GM19463 (cell line): ENCODE data around the gene CAMSAP1.

Source experiments
- ATAC-seq: cut with Tn5 transposase; IDR thresholded peaks from one replicate; pipeline ENCODE4 v1.9.1; 2021; ENCODE audit warnings: mild to moderate bottlenecking, moderate library complexity; ENCODE audit not compliant: unreplicated experiment

Gene CAMSAP1

DNA sequence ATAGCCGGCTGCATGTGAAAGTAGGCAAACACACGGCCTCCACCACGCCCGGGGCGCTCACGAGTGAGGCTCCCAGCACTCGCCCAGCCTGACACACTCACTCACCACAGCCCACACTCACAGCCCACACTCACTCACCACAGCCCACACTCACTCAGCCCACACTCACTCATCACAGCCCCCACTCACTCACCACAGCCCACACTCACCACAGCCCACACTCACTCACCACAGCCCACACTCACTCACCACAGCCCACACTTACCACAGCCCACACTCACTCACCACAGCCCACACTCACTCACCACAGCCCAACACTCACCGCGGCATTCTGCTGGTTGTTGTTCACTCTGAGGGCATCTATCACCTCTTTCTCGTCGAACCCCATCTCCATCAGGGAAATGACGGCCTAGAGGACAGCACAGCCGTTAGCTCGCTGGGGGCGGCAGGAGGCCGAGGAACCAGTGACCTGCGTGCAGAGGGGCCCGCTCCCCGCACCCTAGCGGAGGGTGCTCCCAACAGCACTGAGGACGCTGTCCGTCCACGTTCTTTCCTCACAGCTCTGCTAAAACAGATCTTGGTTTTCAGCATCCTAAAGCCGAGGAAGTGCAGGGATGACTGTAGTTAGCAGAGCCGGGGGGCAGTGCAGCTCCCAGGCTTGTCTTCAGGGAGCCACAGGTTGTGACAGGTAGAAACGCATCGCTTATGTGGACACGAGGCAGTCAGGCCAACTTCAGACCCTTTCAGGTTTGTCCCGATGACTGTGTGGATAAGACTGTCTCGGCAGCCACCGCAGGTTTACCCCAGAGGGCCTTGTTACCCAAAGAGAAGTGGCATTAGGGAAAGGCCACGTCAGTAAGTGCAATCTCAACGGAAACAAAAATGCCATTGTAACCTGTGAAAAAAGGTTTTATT is 32.3 kb upstream of the CAMSAP1 start:
- ATAC-seq: no peak

DNA sequence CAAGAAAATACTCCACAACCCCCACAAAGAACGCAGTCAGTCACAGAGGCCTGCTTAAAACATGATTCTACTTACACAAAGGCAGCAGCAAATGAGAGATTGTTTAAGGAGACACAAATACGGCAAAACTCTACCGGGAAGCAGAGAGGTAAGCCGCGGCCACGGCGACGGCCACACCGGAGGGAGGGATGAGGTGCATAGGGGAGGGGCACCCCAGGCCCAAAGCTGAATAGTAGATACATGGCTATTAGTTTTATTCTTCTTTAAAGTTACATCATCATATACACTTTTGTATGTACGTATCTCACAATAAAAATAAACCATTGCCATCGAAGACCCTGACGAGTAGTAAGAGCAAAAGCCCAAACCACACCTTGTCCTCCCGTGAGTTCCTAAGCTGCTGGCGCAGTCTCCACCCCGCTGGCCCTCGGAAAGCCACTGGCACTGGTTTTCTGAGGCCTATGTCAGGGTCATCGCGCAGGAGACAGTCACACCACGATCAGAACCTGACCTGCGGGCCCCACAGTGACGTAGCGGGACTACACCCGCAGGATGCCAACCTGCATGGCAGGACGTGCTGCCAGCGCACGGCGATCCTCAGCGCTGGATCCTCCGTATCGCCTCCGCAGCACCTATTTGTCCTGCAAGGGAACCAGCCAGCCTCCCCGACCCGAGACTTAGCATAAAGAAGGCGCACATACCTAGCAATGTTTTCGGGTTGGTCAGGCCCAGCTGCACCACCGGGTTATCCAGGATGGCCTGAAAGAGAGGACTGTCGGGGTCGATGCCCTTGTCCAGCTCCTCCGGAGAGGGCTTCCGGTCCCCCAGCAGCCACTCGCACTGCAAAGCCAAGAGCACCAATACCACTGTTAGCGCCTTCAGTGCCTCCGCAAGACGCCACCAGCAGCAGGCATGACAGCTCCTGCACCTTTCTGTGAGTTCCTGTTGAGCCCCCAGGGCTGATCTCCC is 30.5 kb upstream of the CAMSAP1 start:
- no peak for ATAC-seq

- ATAC-seq: no peak
These were observed 25.8 kb upstream of the CAMSAP1 start for GRCh38 chr9:135933114-135933513.

DNA sequence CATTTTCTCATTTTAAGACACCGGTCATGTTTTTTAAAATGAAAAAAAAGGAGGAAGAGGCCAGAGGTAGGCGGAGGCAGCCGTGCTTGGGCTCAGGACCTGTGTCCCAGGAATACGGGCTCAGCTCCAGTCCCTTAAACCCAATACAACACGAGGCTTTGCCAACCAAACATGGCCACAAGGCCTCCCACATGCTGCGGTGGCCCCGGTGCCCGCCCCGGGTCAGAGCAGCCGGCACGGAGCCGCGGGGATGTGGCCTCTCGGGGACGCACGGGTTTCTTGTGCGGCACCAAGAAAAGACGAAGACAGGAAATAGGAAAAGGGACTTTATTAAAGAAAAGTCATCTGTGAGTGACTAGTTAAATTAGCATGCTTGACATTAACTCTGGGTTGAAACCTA is 25.3 kb upstream of the CAMSAP1 start:
- ATAC-seq: no peak

DNA sequence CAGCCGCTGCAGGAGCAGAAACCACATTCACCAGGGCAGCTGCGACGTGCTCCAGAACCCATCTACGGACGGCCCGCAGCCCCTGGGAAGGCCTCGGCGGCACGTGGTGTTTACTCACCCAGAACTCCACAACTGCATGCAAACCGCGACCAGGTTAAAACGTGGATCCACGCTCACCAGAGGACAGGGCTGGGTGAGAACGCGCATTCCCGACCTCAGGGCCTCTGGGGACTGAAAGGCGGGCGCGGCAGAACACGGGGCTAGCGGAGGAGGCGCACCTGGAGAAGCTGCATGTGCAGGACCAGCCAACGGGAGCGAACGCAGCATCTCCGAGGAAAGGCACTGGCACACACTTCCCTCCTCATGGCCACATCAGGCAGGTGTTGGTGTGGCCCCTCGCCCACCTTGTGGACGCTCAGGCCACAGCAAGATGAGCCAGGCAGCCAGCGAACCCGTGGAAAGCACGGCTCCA is 24.0 kb upstream of the CAMSAP1 start:
- no peak for ATAC-seq

DNA sequence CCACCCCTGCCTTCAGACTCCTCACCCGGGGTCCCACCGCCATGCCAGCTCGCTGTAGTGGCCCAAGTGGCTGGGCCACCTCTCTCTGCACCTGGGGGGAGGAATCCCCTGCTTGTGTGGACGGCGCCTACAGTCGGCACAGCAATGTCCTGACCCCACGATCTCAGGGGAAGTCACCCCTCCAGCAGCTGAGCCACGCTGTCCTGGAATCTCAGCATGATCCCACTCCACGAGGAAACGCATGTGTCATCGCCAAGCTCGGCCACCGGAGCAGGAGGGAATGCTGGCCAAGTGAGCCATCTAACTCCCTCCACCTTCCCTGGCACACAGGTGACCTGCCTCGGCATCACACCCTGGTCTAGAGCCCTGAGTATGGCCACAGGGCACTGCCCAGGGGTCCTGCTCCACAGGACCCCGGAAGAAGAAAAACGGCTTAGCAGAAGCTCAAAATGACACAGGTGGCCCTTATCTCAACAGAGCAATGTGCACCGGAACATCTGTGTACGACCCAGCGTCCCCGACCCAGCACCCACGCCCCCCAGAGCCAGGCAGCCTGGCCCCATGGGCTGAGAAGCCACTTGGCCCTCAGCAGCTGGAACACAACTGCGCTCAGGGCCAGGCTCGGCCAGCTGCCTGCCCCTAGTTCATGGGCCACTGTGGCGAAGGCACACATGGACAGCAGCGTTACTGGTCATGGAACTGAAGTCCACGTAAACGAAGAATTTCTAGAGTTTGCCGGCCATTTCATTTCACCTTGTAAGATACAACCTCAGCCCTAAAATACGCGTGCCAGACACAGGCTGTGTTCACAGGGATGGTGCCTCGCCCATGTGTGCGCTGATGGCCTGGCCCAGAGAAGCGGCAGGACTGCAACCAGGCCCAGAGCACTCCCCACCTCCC is 23.4 kb upstream of the CAMSAP1 start:
- ATAC-seq: no peak

- ATAC-seq: no peak
These were observed 22.5 kb upstream of the CAMSAP1 start for GRCh38 chr9:135929656-135930445.

DNA sequence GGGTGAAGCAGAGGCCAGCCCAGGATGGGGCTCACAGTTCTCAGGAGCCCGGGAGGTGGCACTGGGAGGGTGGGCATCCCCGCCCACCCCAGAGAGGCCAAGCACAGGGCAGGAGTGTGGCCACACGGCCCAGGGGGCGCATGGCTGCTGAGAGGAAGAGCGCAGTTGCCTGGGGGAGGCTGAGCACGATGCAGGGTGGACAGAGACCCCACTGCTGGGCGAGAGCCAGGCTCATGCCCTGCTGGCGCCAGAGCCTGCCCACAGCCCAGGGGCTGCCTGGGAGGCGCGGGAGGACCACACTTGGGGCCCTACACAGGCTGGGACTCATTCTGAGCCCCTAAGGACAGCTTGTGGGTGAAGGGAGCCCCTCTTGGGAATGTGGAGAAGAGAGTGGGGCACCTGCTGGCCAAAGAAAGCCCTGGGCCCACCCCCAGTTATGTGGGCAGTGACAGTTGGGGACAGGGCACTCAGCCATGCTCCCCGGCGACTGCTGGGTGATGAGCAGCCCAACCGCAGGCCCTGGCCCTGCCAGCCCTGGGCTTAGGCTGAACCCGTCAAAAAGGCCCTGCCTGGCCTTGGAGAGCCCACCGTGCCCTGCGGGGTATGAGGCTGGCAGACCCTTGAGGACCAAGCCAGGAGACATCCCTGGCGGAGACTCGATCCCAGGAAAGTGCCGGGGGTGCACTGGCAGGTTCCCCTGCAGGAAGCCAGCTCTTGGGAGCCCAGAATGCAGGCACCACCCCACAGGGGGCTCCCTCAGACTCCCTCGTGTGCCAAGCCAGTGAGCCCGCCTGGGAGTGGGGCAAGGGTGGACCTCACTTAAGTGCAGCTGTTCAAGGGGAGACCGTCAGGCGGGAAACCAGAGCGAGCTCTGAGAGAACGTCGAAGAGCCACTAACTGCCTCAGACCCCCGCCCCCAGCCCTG is 21.6 kb upstream of the CAMSAP1 start:
- no peak for ATAC-seq

DNA sequence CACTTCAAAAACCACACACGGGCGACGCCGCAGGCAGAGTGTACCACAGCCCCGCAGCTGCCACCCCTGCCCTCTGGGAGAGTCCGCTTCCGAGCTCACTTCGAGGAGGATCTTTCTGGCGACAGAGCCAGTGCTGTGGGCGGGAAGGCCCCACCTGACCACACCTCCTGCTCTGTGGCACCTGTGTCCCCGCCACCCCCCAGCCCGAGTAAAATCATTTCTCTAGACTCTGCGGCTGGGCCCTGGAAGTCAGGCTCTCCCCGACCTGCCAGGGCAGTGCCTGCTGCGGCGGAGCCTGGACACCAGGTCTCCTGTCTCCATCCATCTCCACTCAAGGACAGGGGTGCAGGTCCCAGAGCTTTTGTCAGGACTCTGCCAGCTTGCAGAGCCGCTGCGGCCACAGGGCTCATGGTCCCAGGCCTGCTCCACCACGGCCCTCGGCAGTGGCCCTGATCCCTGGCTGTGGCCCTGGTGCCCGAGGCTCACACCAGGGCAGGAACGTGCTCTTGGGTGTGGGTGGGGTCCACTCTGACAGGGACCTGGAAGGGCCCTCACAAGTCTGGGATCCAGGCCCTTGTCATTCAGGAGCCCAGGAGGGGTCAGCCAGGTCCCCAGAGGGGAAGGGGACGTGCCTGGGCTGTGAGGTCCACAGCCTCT is 20.9 kb upstream of the CAMSAP1 start:
- ATAC-seq: no peak

DNA sequence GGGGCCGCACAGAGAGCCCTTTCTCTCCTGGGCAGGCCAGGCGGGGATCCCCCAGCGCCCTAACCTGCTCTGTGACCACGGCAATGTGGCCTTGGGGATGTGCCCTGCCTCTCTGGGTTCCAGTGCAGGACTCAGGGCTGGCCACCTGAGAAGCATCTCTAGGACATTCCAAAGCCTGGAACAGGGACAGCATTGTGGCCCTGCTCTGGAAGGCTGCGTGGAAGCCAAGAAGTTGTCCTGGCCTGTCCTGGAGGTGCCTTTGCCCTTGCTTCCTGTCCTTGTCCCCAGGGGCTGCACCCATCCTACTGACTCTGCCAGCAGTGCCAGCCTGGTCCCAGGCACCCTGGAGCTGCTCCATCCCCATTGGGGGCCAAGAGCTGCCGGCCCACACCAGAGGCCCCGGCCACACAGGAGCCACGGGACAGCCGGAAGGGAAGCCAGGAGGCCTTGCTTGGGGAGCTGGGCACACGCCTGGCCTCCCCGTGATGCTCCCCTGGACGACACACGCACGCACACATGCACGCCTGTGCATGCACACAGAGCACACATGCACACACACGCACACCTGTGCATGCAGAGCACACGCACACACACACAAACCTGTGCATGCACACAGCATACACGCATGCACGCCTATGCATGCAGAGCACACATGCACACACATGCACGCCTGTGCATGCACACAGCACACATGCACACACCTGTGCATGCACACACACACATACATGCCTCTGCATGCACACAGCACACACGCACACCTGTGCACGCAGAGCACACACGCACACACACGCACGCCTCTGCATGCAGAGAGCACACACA is 20.1 kb upstream of the CAMSAP1 start:
- no peak for ATAC-seq

DNA sequence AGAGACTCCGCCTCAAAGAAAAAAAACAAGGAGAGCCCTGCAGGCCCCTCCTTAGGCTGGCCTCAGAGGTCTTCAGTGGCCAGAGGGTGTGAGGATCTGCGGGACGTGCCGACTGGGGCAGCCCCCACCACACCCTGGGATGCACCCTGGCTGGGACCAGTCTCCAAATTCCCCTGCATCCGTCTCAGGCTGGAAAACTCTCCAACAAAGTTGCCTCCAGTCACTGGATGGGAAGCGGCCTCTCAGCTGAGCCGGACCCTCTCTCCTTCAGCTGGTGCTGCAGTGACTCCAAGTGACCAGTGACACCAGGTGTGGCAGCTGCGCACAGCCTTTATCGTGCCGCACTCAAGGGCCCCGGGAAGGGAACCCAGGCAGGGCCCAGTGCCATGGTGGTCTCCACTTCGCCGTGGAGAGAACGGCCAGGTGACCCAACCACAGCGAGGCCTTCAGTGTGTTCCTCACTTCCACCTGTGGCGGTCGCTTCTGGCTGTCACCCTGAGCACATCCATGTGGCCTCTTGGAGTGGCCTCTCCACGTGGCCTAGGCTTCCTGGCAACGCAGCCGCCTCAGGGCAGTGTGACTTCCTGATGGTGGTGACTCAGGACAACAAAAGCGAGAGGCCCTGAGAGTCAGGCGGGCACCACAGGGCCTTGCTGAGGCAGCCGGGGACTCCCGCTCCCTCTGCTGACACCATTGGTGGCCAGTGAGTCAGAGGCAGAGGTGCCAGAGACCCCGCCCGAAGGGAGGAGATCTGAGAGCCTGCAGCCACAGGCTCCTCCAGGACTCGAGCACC is 19.3 kb upstream of the CAMSAP1 start:
- no peak for ATAC-seq

DNA sequence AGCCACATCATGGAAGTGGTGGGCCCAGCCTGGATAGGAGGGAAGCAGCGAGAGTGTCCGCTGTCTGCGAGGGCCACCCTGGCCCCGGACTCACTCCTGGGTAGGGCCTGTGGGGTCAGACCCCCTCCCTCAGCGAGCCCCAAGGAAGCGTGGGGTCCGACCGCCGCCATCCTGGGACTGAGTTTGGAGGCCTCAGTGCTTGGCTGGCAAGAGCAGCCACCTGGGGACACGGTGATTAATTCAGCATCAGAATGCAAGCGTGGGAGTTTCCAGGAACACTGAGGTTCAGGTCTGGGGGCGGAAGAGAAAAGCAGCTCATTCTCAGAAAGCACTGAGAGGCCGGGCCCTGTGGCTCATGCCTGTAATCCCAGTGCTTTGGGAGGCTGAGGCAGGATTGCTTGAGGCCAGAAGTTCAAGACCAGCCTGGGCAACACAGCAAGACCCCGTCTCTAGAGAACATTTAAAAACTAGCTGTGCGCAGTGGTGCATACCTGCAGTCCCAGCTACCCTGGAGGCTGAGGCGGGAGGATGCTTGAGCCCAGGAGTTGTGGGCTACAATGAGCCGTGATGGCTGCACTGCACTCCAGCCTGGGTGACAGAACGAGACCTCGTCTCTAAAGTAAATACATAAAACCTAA is 18.3 kb upstream of the CAMSAP1 start:
- no peak for ATAC-seq

DNA sequence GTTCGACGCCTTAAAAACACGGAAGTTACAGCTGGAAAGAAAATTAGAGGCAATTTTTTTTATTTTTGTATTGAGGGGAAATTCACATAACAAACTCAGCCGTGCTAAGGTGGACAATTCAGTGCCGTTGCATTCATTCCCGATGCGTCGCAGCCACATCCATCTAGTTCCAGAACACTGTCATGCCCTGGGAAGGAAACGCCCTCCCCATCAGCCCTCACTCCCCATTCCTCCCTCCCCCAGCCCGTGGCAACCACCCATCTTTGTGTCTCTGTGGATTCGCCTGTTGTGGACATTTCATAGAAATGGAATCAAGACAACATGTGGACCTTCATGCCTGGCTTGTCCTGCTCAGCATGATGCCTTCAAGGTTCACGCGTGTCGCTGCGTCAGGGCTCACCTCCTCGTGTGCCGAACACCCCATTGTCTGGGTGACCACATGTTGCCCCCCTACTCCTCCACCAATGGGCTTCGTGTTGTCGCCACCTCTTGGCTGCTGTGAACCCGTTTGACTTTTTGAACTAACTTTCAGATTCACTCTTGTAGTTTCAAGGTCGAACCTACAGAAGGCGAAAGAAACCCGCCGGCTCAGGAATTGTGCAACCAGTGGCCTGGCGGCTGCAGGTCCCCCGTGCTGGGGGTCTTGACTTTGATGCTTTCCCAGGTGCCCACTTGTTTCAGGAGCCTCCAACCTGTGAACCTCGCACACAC is 17.4 kb upstream of the CAMSAP1 start:
- no peak for ATAC-seq

- no peak for ATAC-seq
These were observed 16.2 kb upstream of the CAMSAP1 start for GRCh38 chr9:135923508-135923907.

DNA sequence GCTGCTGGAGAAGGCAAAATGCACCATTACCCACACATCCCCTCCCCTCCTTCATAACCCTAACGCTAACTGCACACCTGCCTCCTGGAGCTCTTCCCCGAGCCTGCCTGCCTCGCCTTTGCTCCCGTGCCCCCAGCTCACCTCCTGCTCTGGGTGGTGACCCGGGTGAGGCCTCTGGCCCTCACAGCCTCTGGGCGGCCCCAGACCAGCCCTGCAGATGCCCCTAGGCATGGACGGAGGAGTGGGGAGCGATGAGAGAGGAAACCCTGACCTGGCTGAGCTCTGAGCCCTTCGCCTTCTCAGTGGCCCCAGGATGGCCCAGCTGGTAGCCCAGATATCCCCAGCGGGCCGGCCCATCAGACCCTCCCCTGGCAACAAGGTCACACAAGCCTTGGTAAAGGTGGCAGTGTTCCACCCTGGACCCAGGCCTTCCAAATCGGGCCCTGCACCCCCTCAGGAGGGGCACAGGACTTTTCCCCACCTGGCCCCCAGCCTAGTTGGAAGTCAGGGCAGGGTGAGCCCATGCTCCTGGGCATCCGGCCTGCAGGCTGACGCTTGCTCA is 14.5 kb upstream of the CAMSAP1 start:
- no peak for ATAC-seq
